Activated T-helper 1 cell treated with anti-CD3 and anti-CD28 coated beads, Interleukin-12 subunit alpha, Interleukin-12 subunit beta, Interleukin-2, Interleukin-4 antibody, amounts not matched to agents 30 ng/mL and 10 ng/mL and 1 ng/mL, durations not matched to agents 14 hours and 24 hours and 36 hours (primary cell): ENCODE data around the gene PSMG4. TPM values are rescaled to one million over a fixed set of nuclear protein-coding genes. Genes with fewer than 3 reads are reported as not detected.

ENCODE experiments used
- DNase-seq: peaks from one replicate; pipeline ENCODE4 v3.0.0; 2021; ENCODE audit warnings: low spot score
- H3K27ac Mint-ChIP-seq: one replicate; pipeline ENCODE4 v1.8.0; 2021; ENCODE audit warnings: mild to moderate bottlenecking, mixed read lengths
- H3K27me3 Mint-ChIP-seq: one replicate; pipeline ENCODE4 v1.8.0; 2022; ENCODE audit warnings: mild to moderate bottlenecking, moderate library complexity, mixed read lengths; ENCODE audit not compliant: insufficient read depth
- H3K36me3 Mint-ChIP-seq: one replicate; pipeline ENCODE4 v1.8.0; 2021; ENCODE audit warnings: low read depth, mixed read lengths
- H3K4me1 Mint-ChIP-seq: one replicate; pipeline ENCODE4 v1.8.0; 2021; ENCODE audit warnings: low read depth, mixed read lengths
- H3K4me3 Mint-ChIP-seq: one replicate; pipeline ENCODE4 v1.8.0; 2021; ENCODE audit warnings: mild to moderate bottlenecking, moderate library complexity, mixed read lengths
- H3K9me3 Mint-ChIP-seq: one replicate; pipeline ENCODE4 v1.8.0; 2021; ENCODE audit warnings: mixed read lengths
- intact Hi-C: fragments of 100-400 bp; cut with micrococcal nuclease; formaldehyde crosslinking; loops from one replicate; pipeline ENCODE4 v1.15.1; 2024
- total RNA-seq: library from RNA; stranded (reverse); gene quantifications from 2 replicates; pipeline ENCODE4 v1.2.3, GENCODE V29; 2022

The PSMG4 gene
- total RNA-seq, 1 donor from 2014 or later, result 32.1 TPM

DNA sequence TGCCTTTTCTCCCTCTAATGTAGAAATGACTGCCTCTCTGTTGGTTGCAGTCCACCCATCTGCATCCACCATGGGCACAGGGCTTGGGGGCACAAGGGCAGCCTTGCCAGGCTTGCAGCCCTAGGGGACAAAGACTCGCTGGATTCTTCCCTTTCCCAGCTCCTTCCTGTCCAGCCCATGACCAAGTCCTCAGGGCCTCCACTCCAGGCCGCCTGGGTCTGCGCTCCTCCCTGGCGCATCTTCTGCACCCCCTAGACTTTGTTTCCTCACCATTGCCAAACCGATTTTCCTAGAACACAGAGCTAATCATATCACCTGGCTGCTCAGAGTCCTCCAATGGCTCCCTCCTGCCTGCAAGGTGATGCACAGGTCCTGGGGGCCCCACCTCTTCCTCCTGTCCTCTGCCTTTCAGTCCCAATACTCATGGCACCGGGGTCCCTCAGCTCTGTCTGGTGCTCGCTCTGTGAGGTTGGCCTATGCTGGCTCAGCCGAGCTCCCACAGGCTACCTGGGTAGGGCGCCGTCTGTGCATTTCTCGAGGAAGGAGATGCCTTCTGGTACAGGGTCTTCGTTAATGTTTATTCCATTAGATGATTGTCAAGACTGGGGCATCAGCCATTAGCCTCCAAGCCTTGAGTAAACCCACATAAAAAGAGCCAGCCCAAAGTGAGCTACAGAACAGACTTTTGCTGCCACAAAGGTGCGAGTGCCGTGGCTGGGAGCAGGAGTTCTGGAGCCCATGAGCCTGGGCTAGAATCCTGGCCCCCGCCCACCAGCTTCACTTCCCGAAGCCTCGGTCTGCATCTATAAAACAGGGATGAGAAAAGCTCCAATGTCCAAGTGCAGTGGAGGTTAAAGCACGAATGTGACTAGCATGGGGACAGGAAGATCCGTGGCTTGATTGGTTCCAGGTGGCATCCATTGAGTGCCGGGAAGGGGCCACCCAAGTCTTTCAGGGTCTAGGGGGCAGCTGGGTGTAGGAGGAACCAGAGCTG is 17.7 kb downstream of the PSMG4 start:
- intact Hi-C loops, result loop anchor here (5.0 kb wide), 1 partner anchor 136 kb away; no protein-coding TSS in a partner anchor
- Mint-ChIP-seq H3K4me1 (no peaks in the 10 kb centered on the region), H3K36me3 (peaks cover 5% of the 10 kb centered on the region), H3K27me3 (no peaks in the 10 kb centered on the region), H3K27ac (no peak overlapping the region), H3K4me3 (no peak overlapping the region), H3K9me3 (no peaks in the 10 kb centered on the region)
- DNase-seq, result no peak

DNA sequence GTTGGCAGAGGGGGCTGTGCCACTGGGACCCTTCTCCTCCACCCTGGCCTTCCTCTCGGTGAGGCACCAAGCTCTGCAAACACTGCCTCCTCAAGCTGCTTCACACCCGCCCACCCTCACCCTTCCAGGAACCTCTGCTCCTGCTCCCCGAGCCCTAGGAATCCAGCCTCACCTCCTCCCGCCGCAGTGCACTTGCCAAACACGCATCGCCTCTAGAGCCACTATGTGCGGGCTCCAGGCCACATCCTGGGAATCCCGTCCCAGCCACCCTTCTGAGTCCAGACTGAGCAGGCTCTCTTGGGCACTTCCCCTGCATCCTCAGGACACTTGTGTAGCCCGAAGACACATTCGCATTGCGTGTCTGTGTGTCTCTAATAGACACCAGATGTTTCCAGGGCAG is 18.5 kb downstream of the PSMG4 start:
- peak overlapping the region; percentile 26 for H3K27ac Mint-ChIP-seq
- no peaks in the 10 kb centered on the region for H3K9me3 Mint-ChIP-seq
- no peak for DNase-seq
- H3K36me3 Mint-ChIP-seq, result peaks cover 1% of the 10 kb centered on the region
- intact Hi-C loops, result loop anchor here (5.0 kb wide), 1 partner anchor 135 kb away; no protein-coding TSS in a partner anchor
- no peaks in the 10 kb centered on the region for H3K27me3 Mint-ChIP-seq
- H3K4me3 Mint-ChIP-seq, result no peak overlapping the region
- no peaks in the 10 kb centered on the region for H3K4me1 Mint-ChIP-seq

DNA sequence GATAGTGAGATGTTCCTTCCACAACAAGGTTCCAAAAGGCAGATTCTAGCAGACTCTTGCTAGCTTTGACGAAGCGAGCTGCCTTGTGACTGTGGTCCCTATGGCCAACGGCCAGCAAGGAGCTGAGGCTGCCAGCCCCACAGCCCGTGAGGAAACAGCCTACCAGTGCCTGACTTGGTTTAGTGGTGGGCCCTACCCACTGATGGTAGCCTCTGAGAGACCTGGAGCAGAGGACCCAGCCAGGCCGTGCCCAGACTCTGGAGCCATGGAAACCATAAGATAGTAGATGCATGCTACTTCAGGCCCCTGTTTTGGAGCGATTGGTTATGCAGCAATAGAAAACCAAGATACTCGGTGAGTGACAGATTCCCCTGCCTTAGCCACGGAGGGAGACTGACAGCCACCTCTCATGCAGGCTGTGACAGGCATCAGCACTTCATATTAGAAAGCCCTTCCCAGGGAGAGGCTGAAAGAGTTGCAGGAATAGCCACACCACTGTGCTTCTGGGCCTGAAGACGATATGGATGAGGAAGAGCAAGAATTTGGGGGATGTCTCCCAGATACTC is 19.2 kb downstream of the PSMG4 start:
- no peaks in the 10 kb centered on the region for H3K9me3 Mint-ChIP-seq
- H3K27ac Mint-ChIP-seq, result no peak overlapping the region
- H3K27me3 Mint-ChIP-seq, result no peaks in the 10 kb centered on the region
- H3K4me3 Mint-ChIP-seq, result no peak overlapping the region
- DNase-seq, result no peak
- H3K4me1 Mint-ChIP-seq, result no peaks in the 10 kb centered on the region
- no peaks in the 10 kb centered on the region for H3K36me3 Mint-ChIP-seq
- intact Hi-C loops, result loop anchor here (2.0 to 5.0 kb wide), 2 partner anchors 134 to 713 kb away; no protein-coding TSS in a partner anchor

DNA sequence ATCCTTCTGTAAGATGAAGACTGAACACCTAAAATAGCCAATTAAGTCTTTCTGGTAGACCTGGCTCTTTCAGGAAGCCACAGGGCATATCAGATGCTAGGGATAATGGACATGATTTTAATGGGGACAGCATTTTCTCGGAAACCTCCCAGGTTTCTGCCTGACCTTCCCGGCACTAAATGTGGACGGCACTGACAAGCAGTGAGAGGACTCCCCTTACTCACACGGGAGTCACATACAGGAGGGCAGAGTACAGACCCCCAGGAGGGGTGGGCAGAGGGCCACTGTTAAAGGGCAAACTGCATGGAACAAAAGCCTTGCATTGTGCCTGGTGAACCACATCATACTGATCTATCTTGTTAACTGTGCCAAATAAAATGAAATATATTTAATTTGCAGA is 19.9 kb downstream of the PSMG4 start:
- H3K9me3 Mint-ChIP-seq, result no peaks in the 10 kb centered on the region
- intact Hi-C loops, result loop anchor here (1.0 to 5.0 kb wide), 3 partner anchors 134 to 712 kb away; partner anchors contain the start of gene SLC22A23

DNA sequence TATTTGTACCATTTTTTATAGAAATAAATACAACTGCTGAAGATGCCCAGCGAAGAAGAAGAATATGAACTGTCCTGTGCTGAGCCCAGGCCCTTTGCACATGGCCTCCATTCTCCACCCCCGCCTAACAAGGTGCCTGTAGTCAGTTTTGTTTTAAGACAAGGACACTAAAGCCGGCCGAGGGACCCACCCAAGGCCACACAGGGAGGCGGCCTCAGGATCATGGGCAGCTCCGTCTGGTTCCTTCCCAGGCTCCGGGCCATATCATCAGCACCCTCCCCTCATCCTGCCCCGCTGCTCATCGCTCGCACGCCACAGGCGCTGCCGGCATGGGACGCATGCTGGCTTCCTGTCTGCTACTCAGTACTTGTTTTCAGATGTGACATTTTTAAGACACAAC is 21.3 kb downstream of the PSMG4 start:
- no peak for DNase-seq
- Mint-ChIP-seq H3K9me3 (no peaks in the 10 kb centered on the region), H3K36me3 (no peaks in the 10 kb centered on the region), H3K27ac (no peak overlapping the region), H3K4me1 (no peaks in the 10 kb centered on the region), H3K27me3 (no peaks in the 10 kb centered on the region), H3K4me3 (no peak overlapping the region)
- intact Hi-C loops, result no loop called here

More for the DNA sequence above, 19.9 kb downstream of the PSMG4 start:
- no peaks in the 10 kb centered on the region for H3K4me1 Mint-ChIP-seq
- no peak overlapping the region for H3K27ac Mint-ChIP-seq
- H3K27me3 Mint-ChIP-seq, result no peaks in the 10 kb centered on the region
- DNase-seq, result no peak
- H3K4me3 Mint-ChIP-seq, result no peak overlapping the region
- H3K36me3 Mint-ChIP-seq, result no peaks in the 10 kb centered on the region

DNA sequence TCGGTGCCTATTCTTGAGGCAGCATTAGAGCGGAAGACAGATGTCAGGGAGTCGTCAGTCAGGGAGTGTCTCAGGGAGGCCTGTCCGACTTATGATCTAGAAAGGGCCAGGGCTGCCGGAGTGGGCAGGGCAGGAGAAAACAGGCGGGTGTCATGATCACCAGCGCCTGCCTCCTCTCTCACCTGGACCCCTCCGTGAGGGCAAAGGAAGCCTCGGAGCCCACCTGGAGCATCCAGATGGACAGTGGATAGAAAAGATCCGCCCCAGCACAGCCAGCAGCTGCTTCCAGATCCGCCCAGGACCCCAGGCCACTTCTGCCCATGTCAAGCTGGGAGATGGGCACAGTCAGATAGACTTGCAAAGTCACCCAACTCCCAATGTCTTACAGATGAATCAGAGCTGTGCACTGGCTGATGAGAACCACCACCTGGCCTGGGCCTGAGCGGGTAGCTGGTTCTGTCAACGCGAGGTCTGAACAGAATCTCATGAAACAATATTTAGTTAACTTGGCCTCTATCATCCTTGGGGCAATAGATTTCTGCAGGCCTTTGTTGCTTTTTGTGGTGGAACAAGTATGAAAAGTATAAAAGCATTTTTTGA is 22.2 kb downstream of the PSMG4 start:
- no peaks in the 10 kb centered on the region for H3K27me3 Mint-ChIP-seq
- no peak for DNase-seq
- no peaks in the 10 kb centered on the region for H3K4me1 Mint-ChIP-seq
- no peaks in the 10 kb centered on the region for H3K36me3 Mint-ChIP-seq
- intact Hi-C loops, result no loop called here
- no peak overlapping the region for H3K4me3 Mint-ChIP-seq
- H3K27ac Mint-ChIP-seq, result no peak overlapping the region
- H3K9me3 Mint-ChIP-seq, result no peaks in the 10 kb centered on the region

DNA sequence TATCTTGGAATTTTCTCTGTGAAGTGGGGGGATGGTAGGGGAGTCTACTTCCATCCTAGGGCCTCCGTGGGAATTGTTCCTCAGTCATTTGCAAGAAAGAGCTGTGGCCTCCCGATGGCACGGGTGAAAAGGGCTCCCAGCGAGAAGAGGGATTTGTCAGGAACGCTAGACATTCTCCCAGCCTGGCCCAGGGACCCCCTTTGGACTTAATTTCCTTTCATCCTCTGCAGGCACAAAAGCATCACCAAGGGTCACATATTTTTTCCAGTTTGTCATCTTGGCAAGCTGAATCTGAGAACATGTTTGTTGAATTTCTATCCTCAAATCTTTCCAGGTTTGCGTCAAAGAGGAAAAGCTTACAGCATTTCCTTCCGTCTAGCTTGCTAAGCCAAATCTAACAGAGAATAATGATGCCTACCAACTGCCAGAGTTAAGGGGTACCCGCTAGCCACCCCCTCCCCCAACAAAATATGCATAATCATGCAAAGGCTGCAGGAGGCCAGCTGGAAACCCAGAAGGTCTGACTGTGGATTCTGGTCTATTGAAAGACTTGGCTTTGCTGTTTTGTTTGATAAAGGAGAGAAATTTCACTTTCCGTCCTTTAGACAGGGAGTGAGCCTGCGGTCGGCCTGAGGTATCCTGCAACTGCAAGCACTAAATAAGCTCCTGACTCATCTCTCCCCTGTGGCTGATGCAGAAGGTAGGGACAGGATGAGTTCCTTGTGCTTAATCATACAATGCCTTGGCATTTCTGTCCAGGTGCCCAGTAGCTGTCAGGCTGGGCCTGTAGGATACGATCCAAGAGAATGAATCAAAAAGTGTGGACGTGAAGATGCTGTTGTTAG is 23.1 kb downstream of the PSMG4 start:
- Mint-ChIP-seq H3K36me3 (no peaks in the 10 kb centered on the region), H3K4me1 (no peaks in the 10 kb centered on the region), H3K4me3 (no peak overlapping the region), H3K27ac (no peak overlapping the region), H3K27me3 (no peaks in the 10 kb centered on the region), H3K9me3 (no peaks in the 10 kb centered on the region)
- intact Hi-C loops, result no loop called here
- no peak for DNase-seq

DNA sequence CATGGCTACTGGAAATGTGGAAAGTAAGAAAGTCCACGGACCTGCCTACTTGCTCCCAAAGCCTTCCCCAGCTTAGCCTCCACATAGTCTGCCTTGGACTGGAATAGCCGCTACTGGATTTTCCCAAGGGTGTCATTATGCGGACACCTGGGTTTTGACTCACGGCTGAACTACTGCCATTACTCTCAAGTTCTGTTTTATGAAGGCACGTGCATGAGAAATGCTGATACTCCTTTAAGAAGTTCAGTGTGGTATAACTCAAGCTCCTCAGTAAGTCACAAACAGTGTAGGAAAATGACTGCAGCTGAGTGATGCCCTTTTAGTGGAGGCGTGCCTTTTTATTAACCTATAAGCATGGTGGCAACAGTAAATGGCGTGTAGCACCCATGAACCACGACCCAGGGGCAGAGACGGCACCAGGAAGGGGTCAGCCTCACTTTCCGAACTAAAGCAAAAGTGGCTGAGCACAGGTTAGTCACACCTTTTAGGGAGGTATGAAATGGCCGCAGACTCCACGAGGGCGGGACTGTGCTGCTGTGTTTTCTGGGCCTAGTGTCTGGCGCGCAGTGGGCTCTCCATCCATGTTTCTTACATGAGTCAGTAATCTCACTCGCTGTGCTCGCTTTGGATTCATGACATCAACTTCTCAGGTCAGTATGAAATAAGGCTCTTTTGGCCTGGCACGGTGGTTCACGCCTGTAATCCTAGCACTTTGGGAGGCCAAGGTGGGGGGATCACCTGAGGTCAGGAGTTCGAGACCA is 23.9 kb downstream of the PSMG4 start:
- H3K4me1 Mint-ChIP-seq, result no peaks in the 10 kb centered on the region
- intact Hi-C loops, result no loop called here
- no peak overlapping the region for H3K4me3 Mint-ChIP-seq
- H3K36me3 Mint-ChIP-seq, result no peaks in the 10 kb centered on the region
- no peak overlapping the region for H3K27ac Mint-ChIP-seq
- H3K27me3 Mint-ChIP-seq, result no peaks in the 10 kb centered on the region
- H3K9me3 Mint-ChIP-seq, result no peaks in the 10 kb centered on the region
- no peak for DNase-seq

DNA sequence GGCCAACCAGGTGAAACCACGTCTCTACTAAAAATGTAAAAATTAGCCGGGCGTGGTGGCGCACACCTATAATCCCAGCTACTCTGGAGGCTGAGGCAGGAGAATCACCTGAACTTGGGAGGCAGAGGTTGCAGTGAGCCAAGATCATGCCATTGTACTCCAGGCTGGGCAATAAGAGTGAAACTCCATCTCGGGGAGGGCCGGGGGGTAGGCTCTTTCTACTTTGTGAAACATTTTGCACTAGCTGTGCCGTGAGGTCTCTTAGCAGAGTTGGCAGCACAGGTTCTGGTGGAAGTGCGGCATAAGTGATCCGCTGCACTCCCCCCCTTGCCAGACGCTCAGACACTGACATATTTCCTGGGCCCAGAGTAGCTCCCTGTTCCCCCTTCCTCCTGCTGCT is 24.5 kb downstream of the PSMG4 start:
- H3K4me1 Mint-ChIP-seq, result no peaks in the 10 kb centered on the region
- no peaks in the 10 kb centered on the region for H3K27me3 Mint-ChIP-seq
- intact Hi-C loops, result no loop called here
- no peak overlapping the region for H3K4me3 Mint-ChIP-seq
- H3K9me3 Mint-ChIP-seq, result no peaks in the 10 kb centered on the region
- no peak overlapping the region for H3K27ac Mint-ChIP-seq
- H3K36me3 Mint-ChIP-seq, result no peaks in the 10 kb centered on the region
- no peak for DNase-seq

DNA sequence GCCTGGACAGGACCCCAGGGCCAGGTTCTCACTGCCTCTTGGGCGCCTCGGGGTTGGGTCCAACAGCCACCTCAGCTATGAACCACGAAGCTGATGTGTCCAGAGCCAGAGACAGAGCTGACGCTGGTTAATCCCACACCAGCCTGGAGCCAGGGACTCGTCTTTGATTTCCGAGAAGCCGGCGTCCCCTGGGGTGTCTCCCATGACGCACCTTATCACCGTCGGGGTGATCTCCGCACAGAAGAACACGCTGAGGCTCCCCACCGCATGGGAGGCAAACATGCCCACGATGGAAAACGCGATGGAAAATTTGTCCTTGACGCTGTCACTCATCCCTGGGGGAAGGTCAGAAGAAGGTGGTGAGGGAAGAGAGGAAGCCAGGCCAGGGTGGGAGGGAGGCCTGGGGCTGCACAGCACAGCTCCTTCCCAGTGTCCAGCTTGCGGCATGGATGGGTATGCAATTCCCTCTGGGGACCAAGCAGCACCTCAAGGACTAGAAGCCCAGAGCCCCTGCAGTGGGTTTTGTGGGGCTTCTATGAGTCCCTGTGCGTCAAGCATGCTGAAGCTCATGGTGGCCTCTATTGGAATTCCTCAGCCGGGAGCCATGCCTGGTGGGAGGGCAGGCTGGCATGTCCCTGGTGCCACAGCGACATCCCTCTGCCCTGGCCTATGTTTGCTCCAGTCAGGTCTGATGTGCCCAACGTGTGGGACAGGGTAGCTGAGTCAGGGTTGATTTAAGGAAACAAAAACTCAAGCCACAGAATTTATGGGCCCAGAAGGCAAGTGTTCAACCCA is 25.1 kb downstream of the PSMG4 start:
- no peaks in the 10 kb centered on the region for H3K36me3 Mint-ChIP-seq
- no peak overlapping the region for H3K27ac Mint-ChIP-seq
- no peak overlapping the region for H3K4me3 Mint-ChIP-seq
- H3K9me3 Mint-ChIP-seq, result no peaks in the 10 kb centered on the region
- no peak for DNase-seq
- intact Hi-C loops, result no loop called here
- H3K27me3 Mint-ChIP-seq, result no peaks in the 10 kb centered on the region
- no peaks in the 10 kb centered on the region for H3K4me1 Mint-ChIP-seq

DNA sequence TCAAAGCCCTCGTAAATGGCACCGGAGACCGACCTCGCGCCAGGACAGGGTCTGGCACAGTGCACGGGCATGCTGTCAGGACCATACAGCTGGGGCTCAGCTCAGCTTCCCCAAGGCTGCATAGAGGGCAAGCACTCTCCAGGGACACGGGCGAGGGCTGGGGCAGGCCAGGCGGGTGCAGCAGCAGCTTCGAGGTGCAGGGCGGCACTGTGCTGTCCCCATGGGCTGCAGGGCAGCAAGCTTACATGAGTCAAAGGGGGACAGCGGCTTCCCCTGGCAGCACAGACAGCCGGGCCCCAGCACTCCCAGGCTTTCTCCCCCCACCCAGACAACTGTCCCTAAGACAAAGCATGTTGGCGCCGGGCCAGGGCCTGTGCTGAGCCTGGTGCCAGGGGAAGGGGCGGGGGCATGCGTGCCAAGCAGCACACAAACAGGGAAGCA is 25.7 kb downstream of the PSMG4 start:
- H3K4me1 Mint-ChIP-seq, result no peaks in the 10 kb centered on the region
- H3K27ac Mint-ChIP-seq, result no peak overlapping the region
- no peaks in the 10 kb centered on the region for H3K27me3 Mint-ChIP-seq
- H3K4me3 Mint-ChIP-seq, result no peak overlapping the region
- DNase-seq, result no peak
- no peaks in the 10 kb centered on the region for H3K36me3 Mint-ChIP-seq
- no peaks in the 10 kb centered on the region for H3K9me3 Mint-ChIP-seq
- intact Hi-C loops, result no loop called here
